Cardiac septum (tissue), 1 donor: ENCODE data around the gene SLC44A2. TPM values are rescaled to one million over a fixed set of nuclear protein-coding genes. Genes with fewer than 3 reads are reported as not detected.
"Not testable (repeated sequence)": the region's sequence is repeated elsewhere in the genome, so short reads cannot be mapped to it uniquely, and the experiment has no call there.

Source experiments
- DNase-seq: peaks from one replicate; pipeline ENCODE4 v3.0.0-alpha.2; 2020; ENCODE audit warnings: low spot score
- intact Hi-C: fragments of 100-400 bp; cut with DNase I; formaldehyde crosslinking; loops from one replicate; pipeline ENCODE4 v1.14.0; 2022
- total RNA-seq: library from RNA; stranded (reverse); fragmentation: NEBNext Ultra II Directional; extraction: Animal tissue kit (Norgen Biotek cat#: 25700); gene quantifications from one replicate; pipeline ENCODE4 v1.2.1, GENCODE V29; 2021
- donor health status: DM: no; HTN: no; CAD: no.

SLC44A2 gene
- total RNA-seq, 1 donor from 2014 or later: 114 TPM

DNA sequence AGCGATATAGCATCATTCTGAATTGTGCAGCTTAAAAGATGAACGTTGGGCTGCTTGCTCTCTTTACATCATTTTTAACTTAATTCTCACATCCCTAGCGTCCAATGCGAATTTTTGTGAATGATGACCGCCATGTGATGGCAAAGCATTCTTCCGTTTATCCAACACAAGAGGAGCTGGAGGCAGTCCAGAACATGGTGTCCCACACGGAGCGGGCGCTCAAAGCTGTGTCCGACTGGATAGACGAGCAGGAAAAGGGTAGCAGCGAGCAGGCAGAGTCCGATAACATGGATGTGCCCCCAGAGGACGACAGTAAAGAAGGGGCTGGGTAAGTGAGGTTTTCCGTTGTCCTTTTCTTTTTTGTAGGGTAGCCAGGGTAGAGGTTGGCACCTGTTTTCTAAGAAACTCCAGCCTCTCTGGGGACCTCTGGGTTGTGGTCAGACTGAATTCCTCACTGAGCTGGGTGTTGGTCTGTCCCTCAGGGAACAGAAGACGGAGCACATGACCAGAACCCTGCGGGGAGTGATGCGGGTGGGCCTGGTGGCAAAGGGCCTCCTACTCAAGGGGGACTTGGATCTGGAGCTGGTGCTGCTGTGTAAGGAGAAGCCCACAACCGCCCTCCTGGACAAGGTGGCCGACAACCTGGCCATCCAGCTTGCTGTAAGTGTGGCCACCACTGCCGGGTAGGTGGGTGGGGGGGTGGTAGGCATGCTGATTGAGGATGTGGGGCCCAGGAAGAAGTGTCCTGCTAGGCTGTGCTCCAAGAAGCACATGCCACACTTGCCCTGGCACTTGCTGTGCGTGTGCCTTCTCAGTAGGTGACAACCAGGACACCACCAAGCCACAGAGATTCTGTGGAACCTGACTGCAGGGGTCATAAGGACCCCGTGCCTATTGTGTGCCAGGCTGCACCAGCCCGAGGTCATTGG, 45.8 kb downstream of the SLC44A2 start:
- intact Hi-C loops: no loop called here
- no peak for DNase-seq

DNA sequence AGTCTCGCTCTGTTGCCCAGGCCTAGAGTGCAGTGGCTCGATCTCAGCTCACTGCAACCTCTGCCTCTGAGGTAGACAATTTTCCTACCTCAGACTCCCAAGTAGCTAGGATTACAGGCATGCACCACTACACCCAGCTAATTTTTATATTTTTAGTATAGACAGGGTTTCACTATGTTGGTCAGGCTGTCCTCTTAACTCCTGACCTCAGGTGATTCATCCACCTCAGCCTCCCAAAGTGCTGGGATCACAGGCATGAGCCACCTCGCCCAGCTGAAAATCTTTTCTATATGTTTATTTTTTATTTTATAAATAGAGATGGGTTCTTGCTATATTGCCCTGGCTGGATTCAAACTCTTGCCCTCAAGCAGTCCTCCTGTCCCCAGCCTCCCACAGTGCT, 46.6 kb downstream of the SLC44A2 start:
- DNase-seq, intact Hi-C loops: not testable (repeated sequence)

DNA sequence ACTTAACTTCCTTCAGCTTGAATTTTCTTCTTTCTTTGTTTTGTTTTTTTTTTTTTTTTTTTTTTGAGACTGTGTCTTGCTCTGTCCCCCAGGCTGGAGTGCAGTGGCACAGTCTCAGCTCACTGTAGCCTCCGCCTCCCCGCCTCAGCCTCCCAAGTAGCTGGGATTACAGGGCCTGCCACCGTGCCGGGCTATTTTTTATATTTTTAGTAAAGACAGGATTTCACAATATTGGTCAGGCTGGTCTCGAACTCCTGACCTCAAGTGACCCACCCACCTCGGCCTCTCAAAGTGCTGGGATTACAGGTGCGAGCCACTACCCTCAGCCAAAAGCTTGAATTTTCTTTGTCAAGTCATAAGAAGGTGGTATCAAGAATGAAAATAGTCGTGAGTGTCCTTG, 49.9 kb downstream of the SLC44A2 start:
- intact Hi-C loops: not testable (repeated sequence)

DNA sequence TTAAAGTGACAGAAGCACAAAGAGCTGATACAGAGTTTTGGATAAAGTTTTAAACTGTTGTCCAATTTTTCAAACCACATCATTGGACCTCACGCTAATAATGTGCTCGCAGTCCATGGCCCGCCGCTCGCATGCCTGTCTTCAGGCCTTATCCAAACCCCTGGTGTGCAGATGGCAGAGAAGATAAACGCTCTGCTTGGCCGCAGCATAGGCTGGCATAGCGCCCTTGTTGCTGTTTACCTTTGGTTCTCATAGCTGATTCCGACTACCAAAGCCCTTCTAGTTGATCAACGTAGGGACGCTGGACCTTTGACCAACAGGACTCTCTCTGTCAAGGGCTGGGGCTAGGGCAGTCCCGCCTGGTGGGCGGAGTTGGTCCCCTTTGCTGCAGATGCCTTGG, 52.4 kb downstream of the SLC44A2 start:
- intact Hi-C loops: no loop called here
- no peak for DNase-seq

More for the DNA sequence above, 49.9 kb downstream of the SLC44A2 start:
- DNase-seq: not testable (repeated sequence)

DNA sequence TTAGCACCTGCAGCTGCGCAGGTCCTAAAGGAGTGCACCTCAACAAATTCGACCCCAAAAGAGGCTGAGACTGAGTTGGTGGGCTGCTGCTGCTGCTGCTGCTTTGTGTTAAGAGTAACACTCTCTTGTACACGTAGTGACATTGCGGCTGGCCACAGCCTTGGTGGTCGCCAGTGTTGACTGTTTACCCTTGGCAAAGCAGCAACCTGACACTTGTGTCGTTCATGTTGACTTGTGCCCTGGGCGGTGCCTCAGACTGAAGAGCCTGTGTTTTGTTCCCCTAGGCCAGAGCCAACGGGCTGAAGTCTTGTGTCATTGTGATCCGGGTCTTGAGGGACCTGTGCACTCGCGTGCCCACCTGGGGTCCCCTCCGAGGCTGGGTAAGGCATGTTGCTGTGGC, 53.5 kb downstream of the SLC44A2 start:
- intact Hi-C loops: no loop called here
- no peak for DNase-seq

DNA sequence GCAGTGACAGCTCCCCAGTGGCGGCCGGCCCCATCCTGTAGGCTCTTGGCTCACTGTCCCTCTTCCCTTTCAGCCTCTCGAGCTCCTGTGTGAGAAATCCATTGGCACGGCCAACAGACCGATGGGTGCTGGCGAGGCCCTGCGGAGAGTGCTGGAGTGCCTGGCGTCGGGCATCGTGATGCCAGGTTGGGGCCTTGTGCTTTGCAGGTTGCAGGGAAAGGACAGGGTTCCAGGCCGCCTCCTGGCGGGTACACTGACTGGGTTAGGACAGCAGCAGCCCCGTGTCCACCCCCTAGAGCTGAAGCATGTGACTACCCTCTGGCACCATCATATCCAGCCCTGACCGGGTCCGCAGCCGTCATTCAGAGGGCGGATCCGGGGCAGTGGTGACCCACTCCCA, 54.4 kb downstream of the SLC44A2 start:
- DNase-seq: no peak
- intact Hi-C loops: no loop called here

DNA sequence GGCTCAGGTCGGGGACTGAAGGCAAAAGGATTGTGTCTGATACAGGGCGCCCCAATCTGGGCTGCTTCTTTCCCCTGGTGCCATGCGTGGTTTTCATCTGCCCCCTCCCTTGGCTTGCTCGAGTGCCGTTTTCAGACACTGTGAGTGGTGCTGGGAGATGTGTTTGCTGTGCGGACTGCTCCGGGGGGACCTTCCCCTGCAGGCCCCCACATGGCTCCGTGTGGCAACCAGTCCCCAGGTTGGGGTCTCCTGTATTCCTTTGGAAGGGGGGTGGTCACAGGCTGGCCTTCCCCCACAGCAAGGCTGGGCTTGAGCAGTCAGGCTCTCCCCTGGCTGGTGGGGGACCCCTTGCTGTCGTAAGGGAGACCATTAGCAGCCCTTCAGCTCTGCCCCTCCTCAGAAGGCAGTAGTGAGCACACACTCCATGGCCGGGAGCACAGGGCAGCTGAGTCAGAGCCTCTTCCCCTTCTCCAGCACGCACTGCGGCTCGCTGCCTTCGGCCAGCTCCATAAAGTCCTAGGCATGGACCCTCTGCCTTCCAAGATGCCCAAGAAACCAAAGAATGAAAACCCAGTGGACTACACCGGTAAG, 55.3 kb downstream of the SLC44A2 start:
- no peak for DNase-seq
- intact Hi-C loops: no loop called here

DNA sequence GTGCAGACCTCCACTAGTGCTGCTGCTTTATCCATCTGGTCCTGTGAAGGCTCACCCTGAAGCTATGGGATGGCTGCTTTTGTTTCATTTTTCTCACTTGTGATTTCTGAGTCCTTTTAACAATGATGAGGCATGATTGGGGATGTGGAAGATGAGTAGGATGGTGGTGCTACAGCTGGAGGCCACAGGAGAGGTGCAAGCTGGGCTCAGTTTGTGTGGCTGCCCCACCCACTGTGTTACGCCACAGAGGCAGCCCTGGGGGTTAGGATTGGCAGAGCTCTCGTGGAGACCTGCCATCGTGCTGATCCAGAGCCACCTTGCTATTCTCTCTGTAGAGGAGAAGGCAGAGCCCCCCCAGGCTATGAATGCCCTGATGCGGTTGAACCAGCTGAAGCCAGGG, 56.3 kb downstream of the SLC44A2 start:
- intact Hi-C loops: no loop called here
- DNase-seq: no peak

DNA sequence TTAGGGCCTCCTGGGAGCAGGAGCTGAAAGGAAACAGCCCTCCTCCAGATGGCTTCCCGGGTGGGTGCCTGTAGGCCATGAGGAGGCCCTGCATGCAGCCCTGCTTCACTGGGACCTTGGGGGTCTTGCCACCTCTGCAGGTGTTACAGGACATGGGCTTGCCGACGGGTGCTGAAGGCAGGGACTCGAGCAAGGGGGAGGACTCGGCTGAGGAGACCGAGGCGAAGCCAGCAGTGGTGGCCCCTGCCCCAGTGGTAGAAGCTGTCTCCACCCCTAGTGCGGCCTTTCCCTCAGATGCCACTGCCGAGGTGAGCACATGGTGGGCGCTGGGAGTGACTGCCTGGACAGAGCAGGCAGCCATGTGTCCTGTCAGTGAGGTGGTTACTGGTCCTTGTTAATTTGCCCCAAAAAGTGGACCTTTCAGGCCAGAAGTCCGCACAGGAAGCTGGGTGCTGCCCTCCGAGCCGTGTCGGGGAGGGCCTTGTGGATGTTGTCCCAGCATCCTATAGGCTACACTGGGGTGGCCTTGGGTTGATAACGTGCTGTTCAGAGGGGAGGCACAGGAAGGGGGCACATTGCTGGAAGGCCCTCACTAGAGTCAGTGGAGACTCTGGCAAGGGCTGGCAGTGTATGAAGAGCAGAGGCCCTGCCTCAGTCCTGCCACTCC, 57.2 kb downstream of the SLC44A2 start:
- no peak for DNase-seq
- intact Hi-C loops: no loop called here

DNA sequence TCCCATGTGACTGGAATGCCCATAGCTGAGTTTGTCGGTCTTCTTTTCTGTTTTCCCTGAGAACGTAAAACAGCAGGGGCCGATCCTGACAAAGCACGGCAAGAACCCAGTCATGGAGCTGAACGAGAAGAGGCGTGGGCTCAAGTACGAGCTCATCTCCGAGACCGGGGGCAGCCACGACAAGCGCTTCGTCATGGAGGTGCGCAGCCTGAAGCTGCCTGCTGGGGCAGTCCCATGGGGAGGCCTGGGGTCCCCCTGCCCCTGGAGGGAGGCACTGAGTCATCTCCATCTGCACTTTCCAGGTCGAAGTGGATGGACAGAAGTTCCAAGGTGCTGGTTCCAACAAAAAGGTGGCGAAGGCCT, 57.7 kb downstream of the SLC44A2 start:
- no peak for DNase-seq
- intact Hi-C loops: no loop called here

DNA sequence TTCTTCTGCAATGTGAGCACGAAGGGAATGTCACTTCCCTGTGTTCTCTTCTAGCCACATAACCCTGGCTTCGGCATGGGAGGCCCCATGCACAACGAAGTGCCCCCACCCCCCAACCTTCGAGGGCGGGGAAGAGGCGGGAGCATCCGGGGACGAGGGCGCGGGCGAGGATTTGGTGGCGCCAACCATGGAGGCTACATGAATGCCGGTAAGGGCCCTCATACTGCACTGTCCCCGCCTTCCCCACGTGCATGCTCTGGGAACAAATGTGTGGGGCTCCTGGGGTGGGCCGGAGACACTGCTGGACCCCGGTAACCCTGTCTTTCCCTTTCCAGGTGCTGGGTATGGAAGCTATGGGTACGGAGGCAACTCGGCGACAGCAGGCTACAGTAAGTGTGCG, 58.2 kb downstream of the SLC44A2 start:
- intact Hi-C loops: no loop called here

DNA sequence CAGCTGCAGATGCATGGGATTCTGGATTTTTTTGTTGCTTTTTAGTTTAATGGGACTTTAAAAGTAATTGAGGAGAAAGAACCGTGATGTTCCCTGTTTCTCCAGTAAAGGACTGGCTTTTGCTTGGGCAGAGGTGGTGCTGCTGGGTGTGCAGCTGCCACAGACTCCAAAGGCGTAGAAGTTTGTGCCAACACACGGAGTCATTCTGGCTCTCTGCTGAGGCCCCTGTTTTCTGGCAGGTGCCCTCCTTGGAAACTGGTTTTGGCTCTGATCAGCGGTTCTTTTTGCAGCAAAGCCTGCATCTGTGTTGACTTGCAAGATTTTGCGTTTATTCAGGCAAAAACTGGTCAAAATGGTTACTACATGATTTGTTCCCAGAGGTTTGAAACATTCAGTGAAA, 59.9 kb downstream of the SLC44A2 start:
- intact Hi-C loops: no loop called here
- no peak for DNase-seq

More for the DNA sequence above, 58.2 kb downstream of the SLC44A2 start:
- DNase-seq: no peak

DNA sequence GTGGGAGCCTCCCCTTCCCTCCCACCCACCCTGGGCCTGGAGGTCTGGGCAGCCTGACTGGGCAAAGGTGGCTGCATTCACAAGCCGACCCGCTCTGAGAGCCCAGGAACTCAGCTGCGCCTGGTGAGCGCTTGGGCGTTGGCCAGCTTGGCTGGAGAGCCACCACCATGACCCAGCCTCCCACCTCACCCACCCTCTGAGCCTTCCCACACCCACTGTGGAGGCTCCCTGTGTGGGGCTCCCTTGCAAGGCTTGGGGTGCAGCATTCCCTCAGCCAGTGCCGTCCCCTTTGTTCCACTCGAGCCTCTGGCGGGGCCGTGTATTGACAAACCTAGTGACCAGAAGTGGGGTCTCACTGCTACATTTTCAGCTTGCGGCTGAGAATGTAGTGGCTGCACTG, 60.8 kb downstream of the SLC44A2 start:
- DNase-seq: no peak
- intact Hi-C loops: no loop called here

DNA sequence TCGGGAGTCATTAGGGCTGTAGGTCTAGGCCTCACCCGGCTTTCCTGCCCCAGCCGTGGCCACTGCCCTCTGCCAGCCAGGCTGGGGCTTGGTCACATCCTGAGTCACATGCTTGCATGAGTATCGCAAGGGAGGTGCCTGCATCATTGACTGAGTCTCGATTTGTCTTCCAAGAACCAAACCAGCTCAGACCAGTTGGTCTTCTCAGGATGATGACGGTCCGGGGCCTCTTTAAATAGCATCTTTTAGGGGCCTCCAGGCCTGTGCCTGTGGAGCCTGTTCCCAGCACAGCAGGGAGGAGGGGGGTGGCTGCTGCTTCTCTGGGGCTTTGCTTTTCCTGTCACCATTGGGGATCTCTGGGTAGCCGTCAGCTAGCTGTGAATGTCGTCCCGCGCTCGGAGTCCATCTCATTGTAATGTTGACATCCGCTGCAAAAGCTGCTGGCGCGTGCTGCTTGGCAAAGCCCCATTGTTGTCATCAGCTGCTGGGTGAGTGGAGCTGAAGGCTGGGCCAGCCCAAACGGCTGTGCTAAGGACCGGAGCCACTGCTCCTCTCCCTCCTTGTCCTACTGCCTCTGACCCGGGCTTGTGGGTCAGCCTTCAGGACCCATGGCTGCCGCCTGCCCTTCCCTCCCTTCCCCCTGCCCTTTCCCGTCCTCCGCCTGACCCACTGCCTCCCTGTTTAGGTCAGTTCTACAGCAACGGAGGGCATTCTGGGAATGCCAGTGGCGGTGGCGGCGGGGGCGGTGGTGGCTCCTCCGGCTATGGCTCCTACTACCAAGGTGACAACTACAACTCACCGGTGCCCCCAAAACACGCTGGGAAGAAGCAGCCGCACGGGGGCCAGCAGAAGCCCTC, 61.5 kb downstream of the SLC44A2 start:
- DNase-seq: peak; percentile 84
- intact Hi-C loops: no loop called here

DNA sequence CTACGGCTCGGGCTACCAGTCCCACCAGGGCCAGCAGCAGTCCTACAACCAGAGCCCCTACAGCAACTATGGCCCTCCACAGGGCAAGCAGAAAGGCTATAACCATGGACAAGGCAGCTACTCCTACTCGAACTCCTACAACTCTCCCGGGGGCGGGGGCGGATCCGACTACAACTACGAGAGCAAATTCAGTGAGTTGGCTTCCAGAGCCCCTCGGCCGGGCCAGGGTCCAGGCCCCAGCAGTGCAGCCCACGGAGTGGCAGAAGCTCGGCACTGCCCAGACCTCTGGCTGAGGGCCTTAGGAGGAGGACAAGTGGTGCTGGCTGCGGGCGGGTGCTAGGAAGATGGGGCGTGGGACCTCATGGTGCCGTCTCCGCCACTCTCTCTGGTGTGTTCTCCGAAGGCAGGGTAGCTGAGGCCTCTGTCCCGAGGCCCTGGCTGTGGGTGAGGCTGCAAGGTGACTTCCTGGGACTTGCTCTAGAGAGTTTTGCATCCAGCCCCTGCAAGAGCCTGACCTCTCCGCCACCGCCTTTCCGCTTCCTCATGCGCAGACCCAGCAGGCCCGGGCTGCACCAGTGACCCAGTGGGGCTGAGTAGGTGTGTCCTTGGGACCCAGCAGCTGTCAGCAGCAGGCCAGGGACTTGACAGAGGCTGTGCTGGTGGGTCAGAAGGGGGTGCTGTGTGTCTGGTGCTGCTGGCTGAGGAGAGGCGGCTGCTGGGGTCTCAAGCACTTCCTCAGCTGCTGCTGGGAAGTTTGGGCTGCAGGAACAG, 62.4 kb downstream of the SLC44A2 start:
- DNase-seq: no peak
- intact Hi-C loops: no loop called here

DNA sequence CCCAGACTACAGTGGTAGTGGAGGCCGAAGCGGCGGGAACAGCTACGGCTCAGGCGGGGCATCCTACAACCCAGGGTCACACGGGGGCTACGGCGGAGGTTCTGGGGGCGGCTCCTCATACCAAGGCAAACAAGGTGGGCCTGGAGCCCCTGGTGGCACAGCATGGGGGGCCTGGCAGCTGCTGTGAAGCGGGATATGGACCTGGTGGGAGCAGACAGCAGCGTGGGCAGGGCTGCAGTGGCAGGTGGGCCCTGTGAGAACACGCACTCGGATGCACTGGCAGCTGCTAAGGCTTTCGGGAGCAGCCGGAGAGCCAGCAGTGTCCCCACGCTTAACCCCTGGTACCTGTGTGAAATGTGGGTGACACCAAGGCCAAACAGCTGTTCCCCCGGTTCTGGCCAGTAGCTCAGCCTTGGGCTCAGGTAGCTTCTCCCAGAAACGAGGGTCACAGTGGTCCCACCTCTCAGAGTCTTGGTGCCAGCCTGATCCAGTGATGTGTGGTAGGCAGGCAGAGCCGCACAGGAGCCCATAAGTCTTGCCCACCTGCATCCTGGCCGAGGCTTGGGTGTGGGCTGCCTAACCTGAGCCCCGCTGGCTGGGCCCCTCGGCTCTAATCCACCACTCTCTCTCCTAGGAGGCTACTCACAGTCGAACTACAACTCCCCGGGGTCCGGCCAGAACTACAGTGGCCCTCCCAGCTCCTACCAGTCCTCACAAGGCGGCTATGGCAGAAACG, 63.4 kb downstream of the SLC44A2 start:
- DNase-seq: no peak
- intact Hi-C loops: no loop called here

DNA sequence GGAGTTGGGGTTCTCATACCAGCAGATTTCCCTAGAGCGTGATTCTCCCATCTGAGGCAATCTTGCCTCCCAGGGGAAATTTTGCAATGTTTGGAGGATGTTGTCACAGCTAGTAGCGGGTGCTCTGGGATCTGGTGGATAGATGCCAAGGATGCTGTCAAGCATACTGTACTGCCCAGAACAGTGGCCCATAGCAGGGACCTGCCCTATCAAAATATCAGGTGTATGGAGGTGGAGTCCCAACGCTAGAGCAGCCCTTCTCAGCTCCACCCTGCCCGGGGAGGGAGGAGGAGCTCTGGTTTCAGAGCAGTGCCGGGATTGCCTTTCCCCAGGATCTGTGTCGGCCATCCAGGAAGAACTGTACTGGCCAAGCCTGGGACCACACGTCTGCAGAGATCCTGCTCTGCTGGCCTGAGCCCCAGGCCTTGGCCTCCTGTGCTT, 65.0 kb downstream of the SLC44A2 start:
- intact Hi-C loops: no loop called here

DNA sequence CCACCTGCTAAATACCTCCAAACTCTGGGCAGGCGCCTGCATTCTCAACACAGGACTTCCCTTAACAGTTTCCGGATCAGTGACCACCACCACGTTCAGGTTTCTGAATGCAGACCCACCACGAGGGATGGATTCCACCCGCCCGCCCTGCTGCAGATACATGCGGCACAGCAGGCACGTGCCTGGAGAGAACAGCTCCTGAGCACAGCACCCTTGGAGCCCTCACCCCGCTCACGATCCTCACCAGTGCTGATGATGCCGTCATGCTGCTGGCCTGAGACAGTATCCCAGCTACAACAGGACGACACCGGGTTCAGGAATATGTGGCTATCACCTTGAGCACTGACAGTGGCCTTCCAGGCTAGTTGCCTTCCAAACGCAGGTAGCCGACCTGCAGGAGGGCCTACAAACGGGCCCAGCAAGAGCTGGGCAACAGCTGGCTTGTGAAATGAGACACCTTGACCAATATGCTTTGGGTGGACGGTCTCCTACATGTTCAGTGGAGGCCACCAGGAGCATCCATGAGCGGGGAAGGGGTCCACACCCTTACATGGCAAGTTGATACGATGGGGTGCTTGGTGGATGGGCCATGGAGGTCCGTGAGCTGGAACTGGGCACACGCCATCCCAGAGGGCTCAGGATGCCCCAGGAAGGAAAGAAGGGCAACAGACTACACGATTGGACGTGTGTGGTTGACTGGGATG, 66.0 kb downstream of the SLC44A2 start:
- intact Hi-C loops: no loop called here
- DNase-seq: no peak

More for the DNA sequence above, 65.0 kb downstream of the SLC44A2 start:
- no peak for DNase-seq
